Fibroblast of lung (primary cell): ENCODE results near the gene MAN2C1.

ENCODE experiments used
- CTCF ChIP-seq, 2 donors: IDR thresholded peaks in 1 of 2; conservative IDR thresholded peaks in 1 of 2; 1 replicate in 1 of 2; 2 replicates in 1 of 2; pipeline ENCODE4 v1.5.1; 2011 to 2012; ENCODE audit warnings: low read length in 2 of 2, control low read depth in 1 of 2, inconsistent platforms in 1 of 2, low read depth in 1 of 2, mild to moderate bottlenecking in 1 of 2
- EZH2 ChIP-seq: IDR thresholded peaks from 2 replicates; pipeline ENCODE4 v1.5.1; 2012; ENCODE audit warnings: low read length, control low read depth, mild to moderate bottlenecking; ENCODE audit errors: missing control alignments

DNA sequence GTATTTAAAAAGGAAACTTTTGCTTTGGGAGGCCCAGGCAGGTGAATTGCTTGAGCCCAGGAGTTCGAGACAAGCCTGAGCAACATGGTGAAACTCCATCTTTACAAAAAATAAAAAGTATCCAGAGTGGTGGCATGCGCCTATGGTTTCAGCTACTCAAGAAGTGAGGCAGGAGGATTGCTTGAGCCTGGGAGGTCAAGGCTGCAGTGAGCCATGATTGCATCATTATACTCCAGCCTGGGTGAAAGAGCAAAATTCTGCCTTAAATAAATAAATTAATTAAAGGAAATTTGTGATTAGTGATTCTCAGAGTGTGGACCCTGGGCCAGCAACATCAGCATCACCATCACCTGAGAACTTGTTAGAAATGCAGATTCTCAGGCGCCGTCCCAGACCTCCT lies 42.5 kb downstream of the MAN2C1 start:
- TF ChIP-seq CTCF (conservative IDR thresholded peaks at IDR 0.05 in 1 of 2, IDR thresholded peaks at IDR 0.05 in 1 of 2; ENCODE audit: low read depth in 1 of 2, low read length in 2 of 2) (no peak), EZH2 (no peak)
